Medulla oblongata (tissue), 1 donor: ENCODE measurements around the gene GORAB.

Source experiments
- DNase-seq: peaks from one replicate; pipeline ENCODE4 v3.0.0-alpha.2; 2015; ENCODE audit errors: extremely low spot score

The GORAB gene

GRCh38 chr1:170590921-170591705 lies 59.1 kb downstream of the GORAB start:
- DNase-seq, result no peak

DNA sequence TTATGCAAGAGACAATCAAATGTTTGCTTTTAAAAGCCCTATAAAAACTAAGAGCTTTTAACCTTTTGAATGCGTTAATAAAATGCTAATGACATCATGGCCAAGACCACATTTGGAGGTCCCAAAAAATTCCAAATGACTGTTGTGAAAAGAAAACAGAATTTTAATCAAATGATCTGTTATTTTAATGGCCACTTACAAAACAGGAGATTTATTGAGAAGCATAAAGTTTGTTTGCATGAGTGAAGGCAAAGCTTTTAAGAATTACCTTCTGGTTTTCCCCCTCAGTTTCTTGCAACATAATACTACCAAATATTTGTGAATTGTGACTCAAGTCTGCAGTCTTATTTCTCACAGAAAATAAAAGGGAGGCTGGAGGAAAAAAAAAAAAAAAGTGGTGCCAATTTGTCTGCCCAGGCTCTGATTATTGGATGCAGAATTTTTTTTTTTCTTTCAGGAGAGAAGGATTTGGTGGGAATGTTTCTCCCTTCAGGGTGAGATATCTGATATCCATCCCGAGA lies 60.7 kb downstream of the GORAB start:
- DNase-seq, result no peak

DNA sequence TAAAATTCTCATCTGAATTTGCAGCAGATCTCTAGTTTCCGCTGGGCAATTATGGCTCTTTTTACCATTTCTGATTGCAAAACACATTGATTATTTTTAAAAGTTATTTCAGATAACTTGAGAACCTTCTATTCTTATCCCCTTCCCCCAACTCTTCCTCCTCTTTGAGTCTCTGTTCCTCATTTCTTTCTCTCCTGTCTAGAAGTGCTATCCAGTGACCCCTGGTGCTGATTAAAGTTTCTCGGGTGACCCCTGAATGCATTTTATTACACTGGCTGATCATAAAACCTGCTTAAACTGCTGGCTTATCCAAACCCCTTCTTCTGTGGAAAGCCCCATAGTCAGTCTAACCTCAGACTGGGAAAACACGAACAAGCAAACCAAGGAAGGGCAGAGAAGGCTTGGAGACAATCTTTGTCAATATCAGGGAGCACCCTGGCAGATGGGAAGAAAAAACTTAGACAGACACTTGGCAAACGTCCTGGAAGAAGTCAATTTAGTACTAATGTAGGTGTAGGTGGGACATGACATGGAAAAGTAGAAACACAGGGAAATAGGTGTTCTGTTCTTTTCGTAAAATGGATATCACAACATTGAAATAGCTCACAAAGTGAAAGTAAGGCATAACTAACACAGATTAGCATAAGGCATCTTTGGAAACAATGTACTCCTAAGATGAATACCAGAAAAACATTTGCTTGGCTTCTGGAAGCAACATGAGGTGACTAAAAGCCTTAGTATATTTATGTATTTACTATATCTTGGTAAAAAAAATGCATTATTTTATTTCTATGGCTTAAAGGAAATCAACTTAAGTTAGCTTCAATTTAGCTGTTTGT lies 61.4 kb downstream of the GORAB start:
- no peak for DNase-seq

DNA sequence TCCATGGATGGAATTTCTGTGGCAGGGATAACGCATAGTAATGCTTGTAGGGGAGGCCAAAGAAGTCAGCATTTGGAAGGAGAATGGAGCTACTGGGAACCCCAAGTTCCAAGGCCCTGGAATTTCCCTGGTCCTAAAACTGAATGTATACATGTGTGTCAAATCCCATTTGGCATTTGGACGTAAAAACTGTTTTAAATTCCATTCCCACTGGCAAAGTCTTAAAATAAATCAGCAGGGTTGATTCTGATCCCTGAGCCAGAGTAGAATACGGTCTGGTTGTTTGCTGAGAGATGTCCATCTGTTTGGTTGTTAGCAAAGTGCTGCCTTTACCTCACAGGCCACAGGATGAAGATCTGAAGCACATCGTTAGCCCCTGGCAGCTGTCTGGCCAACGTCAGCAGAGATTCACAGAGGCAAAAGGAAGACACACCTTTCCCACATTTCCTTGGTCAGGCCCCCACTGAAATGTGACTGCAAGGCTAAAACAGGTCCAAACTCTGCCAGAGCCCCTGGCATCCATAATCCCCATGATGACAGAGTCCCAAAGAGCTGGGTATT lies 62.2 kb downstream of the GORAB start:
- no peak for DNase-seq

DNA sequence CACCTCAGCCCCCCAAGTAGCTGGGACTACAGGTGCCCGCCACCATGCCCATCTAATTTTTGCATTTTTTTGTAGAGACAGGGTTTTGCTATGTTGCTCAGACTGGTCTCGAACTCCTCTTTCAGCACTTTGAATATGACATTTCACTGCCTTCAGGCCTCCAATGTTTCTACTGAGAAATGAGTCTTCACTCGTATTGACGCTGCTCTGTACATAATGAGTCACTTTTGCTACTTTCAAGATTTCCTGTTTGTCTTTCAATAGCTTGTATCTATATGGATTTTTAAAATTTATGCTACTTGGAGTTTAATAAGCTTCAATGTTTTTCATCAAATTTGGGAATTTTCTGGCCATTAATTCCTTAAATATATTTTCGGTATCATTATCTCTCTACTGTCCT lies 64.7 kb downstream of the GORAB start:
- no peak for DNase-seq

DNA sequence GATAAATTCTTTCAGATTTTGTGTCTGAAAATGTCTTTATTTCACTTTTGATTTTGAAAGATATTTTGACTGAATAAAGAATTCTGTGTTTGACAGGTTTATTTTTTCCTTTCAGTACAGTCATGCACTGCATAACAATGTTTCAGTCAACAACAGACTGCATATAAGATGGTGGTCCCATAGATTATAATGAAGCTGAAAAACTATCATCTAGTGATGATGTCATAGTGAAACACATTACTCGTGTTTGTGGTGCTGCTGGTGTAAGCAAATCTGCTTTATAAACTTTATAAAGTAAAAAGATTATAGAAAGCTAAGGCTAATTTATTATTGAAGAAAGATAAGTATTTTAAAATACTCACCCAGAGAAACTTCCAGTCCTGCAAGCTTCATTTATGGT lies 66.7 kb downstream of the GORAB start:
- DNase-seq, result no peak

- no peak for DNase-seq
These were observed 67.1 kb downstream of the GORAB start for GRCh38 chr1:170599033-170599432.

DNA sequence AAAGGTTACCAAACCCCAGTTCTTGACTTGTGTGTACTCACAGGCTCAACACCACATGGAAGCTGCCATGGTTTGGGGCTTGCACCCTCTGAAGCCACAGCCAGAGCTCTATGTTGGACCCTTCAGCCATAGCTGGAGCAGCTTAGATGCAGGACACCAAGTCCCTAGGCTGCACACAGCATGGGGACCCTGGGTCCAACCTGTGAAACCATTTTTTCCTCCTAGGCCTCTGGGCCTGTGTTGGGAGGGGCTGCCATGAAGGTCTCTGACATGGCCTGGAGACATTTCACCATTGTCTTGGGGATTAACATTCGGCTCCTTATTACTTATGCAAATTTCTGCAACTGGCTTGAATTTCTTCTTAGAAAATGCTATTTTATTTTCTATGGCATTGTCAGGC lies 69.9 kb downstream of the GORAB start:
- no peak for DNase-seq
